Hepatocyte (in vitro differentiated cells): ENCODE measurements around the gene CARM1. TPM values are rescaled to one million over a fixed set of nuclear protein-coding genes. Genes with fewer than 3 reads are reported as not detected.
"Not testable (repeated sequence)": the region's sequence is repeated elsewhere in the genome, so short reads cannot be mapped to it uniquely, and the experiment has no call there.

ENCODE experiments used
- DNase-seq: peaks from one replicate; pipeline ENCODE4 v3.0.0-alpha.2; 2016; ENCODE audit warnings: low spot score
- H2AFZ ChIP-seq: fragments of 200-600 bp; sonication (generic); 2 replicates; pipeline ENCODE4 v1.6.0; 2016; ENCODE audit warnings: antibody characterized with exemption, mild to moderate bottlenecking
- H3K27ac ChIP-seq: fragments of 200-600 bp; sonication (generic); 2 replicates; pipeline ENCODE4 v1.5.1; 2016; ENCODE audit warnings: mild to moderate bottlenecking
- H3K27me3 ChIP-seq: fragments of 200-600 bp; sonication (generic); 2 replicates; pipeline ENCODE4 v1.6.1; 2016
- H3K36me3 ChIP-seq: fragments of 200-600 bp; sonication (generic); replicated peaks from 2 replicates; pipeline ENCODE4 v1.5.1; 2016; ENCODE audit warnings: low read depth; ENCODE audit not compliant: insufficient read depth
- H3K4me1 ChIP-seq: fragments of 200-600 bp; sonication (generic); 2 replicates; pipeline ENCODE4 v1.5.1; 2016; ENCODE audit warnings: mild to moderate bottlenecking, moderate library complexity; ENCODE audit not compliant: insufficient read depth
- H3K4me2 ChIP-seq: fragments of 200-600 bp; sonication (generic); 2 replicates; pipeline ENCODE4 v1.6.0; 2016
- H3K4me3 ChIP-seq: fragments of 200-600 bp; sonication (generic); 2 replicates; pipeline ENCODE4 v1.5.1; 2016; ENCODE audit warnings: mild to moderate bottlenecking
- H3K79me2 ChIP-seq: fragments of 200-600 bp; sonication (generic); 2 replicates; pipeline ENCODE4 v1.6.0; 2017; ENCODE audit warnings: mild to moderate bottlenecking
- H3K9me2 ChIP-seq: fragments of 200-600 bp; sonication (generic); replicated peaks from 2 replicates; pipeline ENCODE4 v1.6.0; 2017; ENCODE audit warnings: mild to moderate bottlenecking; ENCODE audit not compliant: insufficient read depth
- H3K9me3 ChIP-seq: fragments of 200-600 bp; sonication (generic); 2 replicates; pipeline ENCODE4 v1.5.1; 2016; ENCODE audit warnings: low read depth, mild to moderate bottlenecking
- H4K20me1 ChIP-seq: fragments of 200-600 bp; sonication (generic); 2 replicates; pipeline ENCODE4 v1.6.0; 2016; ENCODE audit warnings: mild to moderate bottlenecking; ENCODE audit not compliant: insufficient read depth, poor library complexity, severe bottlenecking
- EZH2 ChIP-seq: fragments of 200-600 bp; sonication (generic); IDR thresholded peaks from 2 replicates; pipeline ENCODE4 v1.6.1; 2016; ENCODE audit warnings: antibody characterized with exemption, mild to moderate bottlenecking, borderline replicate concordance
- EZH2phosphoT487 ChIP-seq: fragments of 200-600 bp; sonication (generic); IDR thresholded peaks from one replicate; pipeline ENCODE4 v1.6.1; 2018; ENCODE audit warnings: antibody characterized with exemption, mild to moderate bottlenecking, low read depth, moderate library complexity; ENCODE audit not compliant: unreplicated experiment, severe bottlenecking
- WGBS: methylation state at CpG from one replicate; pipeline ENCODE4 v1.1.6; 2016; ENCODE audit warnings: low lambda C conversion rate; ENCODE audit errors: missing lambda C conversion rate; 5-methylcytosine and 5-hydroxymethylcytosine counted together
- polyA plus RNA-seq: library from polyadenylated mRNA; unstranded; fragments of >200 nt; fragmentation: Nextera tagmentation; extraction: Ambion mirVana; gene quantifications from 2 replicates; pipeline ENCODE4 v1.2.1, GENCODE V29; 2016
- total RNA-seq: library from RNA; depleted of rRNA; stranded (reverse); fragments of >200 nt; gene quantifications from 2 replicates; pipeline ENCODE4 v1.2.3, GENCODE V29; 2014
- TF ChIP-seq, protein P1 (sequence below): fragments of 200-600 bp; sonication (generic); IDR thresholded peaks from 2 replicates; pipeline ENCODE4 v1.5.1; 2016; ENCODE audit warnings: antibody characterized with exemption, mild to moderate bottlenecking; ENCODE audit not compliant: poor library complexity

The CARM1 gene
- total and polyA plus RNA-seq, 2 experiments from 2014 or later, result 34.3 to 45.7 TPM

DNA sequence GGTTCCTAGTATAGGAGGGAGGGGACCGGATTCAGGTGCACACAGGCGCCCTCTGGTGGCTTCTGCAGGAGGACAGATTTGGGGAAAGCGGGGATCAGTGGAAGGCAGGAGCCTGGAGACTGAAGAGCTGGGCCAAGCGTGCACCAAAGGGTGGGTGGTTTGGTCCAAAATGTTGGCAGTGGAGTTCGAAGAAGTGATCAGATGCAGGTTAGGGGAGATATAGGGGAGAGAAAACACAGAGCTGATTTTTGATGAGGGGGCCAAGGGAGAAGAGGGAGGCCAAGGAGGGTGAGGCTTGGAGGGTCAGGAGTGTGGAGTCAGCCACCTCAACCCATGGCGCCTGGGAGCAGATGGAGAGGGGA is 6.8 kb upstream of the CARM1 start:
- Histone ChIP-seq H3K79me2 (no peaks in the 10 kb centered on the region), H3K9me2 (no peaks in the 10 kb centered on the region), H3K4me2 (peak overlapping the region; percentile 67), H3K36me3 (no peaks in the 10 kb centered on the region), H3K9me3 (no peaks in the 10 kb centered on the region), H3K4me1 (no peaks in the 10 kb centered on the region), H3K4me3 (no peak overlapping the region), H2AFZ (peak overlapping the region; percentile 89), H3K27ac (no peak overlapping the region), H4K20me1 (no peaks in the 10 kb centered on the region), H3K27me3 (no peaks in the 10 kb centered on the region)
- WGBS, result 30% methylated on average over 6 of the region's 6 CpGs
- peak; percentile 89 for DNase-seq
- no peak for TF ChIP-seq EZH2
- TF ChIP-seq, protein P1, sequence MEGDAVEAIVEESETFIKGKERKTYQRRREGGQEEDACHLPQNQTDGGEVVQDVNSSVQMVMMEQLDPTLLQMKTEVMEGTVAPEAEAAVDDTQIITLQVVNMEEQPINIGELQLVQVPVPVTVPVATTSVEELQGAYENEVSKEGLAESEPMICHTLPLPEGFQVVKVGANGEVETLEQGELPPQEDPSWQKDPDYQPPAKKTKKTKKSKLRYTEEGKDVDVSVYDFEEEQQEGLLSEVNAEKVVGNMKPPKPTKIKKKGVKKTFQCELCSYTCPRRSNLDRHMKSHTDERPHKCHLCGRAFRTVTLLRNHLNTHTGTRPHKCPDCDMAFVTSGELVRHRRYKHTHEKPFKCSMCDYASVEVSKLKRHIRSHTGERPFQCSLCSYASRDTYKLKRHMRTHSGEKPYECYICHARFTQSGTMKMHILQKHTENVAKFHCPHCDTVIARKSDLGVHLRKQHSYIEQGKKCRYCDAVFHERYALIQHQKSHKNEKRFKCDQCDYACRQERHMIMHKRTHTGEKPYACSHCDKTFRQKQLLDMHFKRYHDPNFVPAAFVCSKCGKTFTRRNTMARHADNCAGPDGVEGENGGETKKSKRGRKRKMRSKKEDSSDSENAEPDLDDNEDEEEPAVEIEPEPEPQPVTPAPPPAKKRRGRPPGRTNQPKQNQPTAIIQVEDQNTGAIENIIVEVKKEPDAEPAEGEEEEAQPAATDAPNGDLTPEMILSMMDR, result peak; percentile 89
- no peak for TF ChIP-seq EZH2phosphoT487

DNA sequence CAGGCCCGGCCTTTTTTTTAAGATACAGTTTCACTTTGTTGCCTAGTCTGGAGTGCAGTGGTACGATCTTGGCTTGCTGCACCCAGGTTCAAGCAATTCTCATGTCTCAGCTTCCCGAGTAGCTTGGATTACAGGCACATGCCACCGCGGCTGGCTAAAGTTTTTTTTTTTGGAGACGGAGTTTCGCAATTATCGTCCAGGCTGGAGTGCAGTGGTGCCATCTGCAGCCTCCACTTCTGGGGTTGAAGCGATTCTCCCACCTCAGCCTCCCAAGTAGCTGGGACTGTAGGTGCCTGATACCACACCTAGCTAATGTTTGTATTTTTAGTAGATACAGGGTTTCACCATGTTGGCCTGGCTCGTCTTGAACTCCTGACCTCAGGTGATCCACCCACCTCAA is 4.9 kb upstream of the CARM1 start:
- H3K79me2 ChIP-seq, result no peaks in the 10 kb centered on the region
- DNase-seq, result no peak
- H3K9me3 ChIP-seq, result no peaks in the 10 kb centered on the region
- no peaks in the 10 kb centered on the region for H3K9me2 ChIP-seq
- H4K20me1 ChIP-seq, result no peaks in the 10 kb centered on the region
- peaks cover 4% of the 10 kb centered on the region for H3K4me1 ChIP-seq
- TF ChIP-seq, protein P1, result no peak
- TF ChIP-seq EZH2, result no peak
- TF ChIP-seq EZH2phosphoT487, result no peak
- no peak overlapping the region for H3K4me2 ChIP-seq
- H3K27ac ChIP-seq, result no peak overlapping the region
- H3K27me3 ChIP-seq, result no peaks in the 10 kb centered on the region
- no peak overlapping the region for H2AFZ ChIP-seq
- H3K36me3 ChIP-seq, result no peaks in the 10 kb centered on the region
- 92% methylated on average over 10 of the region's 10 CpGs for WGBS
- H3K4me3 ChIP-seq, result no peak overlapping the region

- Histone ChIP-seq H3K27ac (no peak overlapping the region), H3K4me3 (no peak overlapping the region), H3K9me2 (no peaks in the 10 kb centered on the region), H3K9me3 (no peaks in the 10 kb centered on the region), H3K79me2 (peaks cover 23% of the 10 kb centered on the region), H2AFZ (no peak overlapping the region), H3K27me3 (no peaks in the 10 kb centered on the region), H3K4me1 (peaks cover 15% of the 10 kb centered on the region), H4K20me1 (peaks cover 2% of the 10 kb centered on the region), H3K4me2 (no peak overlapping the region), H3K36me3 (no peaks in the 10 kb centered on the region)
- DNase-seq, result no peak
- TF ChIP-seq EZH2phosphoT487, result no peak
- no peak for TF ChIP-seq EZH2
- TF ChIP-seq, protein P1, result no peak
- 92% methylated on average over 10 of the region's 10 CpGs for WGBS
These were observed 2.3 kb upstream of the CARM1 start for GRCh38 chr19:10868872-10869547.

DNA sequence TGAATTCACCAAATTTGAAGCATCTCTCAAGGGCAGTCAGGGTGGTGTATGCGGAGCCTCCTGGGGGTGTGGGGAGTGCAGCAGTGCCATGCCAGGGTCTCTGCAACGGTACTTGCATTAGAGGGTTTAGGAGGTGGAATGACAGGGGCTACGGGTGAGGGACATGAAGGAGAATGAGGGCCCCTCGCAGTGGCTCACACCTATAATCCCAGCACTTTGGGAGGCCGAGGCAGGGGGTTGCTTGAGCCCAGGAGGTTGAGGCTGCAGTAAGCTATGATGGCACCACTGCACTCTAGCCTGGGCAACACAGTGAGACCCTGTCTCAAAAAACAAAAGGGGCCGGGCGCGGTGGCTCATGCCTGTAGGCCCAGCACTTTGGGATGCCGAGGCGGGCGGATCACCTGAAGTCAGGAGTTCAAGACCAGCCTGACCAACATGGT is 1.5 kb upstream of the CARM1 start:
- Histone ChIP-seq H3K4me2 (peak overlapping the region; percentile 84), H2AFZ (peak overlapping the region; percentile 75), H3K27ac (peak overlapping the region; percentile 93), H3K79me2 (peaks cover 31% of the 10 kb centered on the region), H3K4me1 (peaks cover 20% of the 10 kb centered on the region)
- 95% methylated on average over 11 of the region's 11 CpGs for WGBS
- not testable (repeated sequence) for H4K20me1 ChIP-seq, H3K27me3 ChIP-seq, H3K4me3 ChIP-seq, DNase-seq, H3K36me3 ChIP-seq, H3K9me2 ChIP-seq, H3K9me3 ChIP-seq
